NCI-H526 treated with DMSO at 0.1 percent for 48 hours (cell line): Measurements from ENCODE around the gene CFTR.
A peak's percentile ranks its signal among the peaks of the same experiment; 100 is the strongest.

Experiments used
- DNase-seq: peaks from one replicate; lab custom pipeline; 2025; lab: John Stamatoyannopoulos, UW

The CFTR gene

GRCh38 chr7:117652943-117653680 is 173.3 kb downstream of the CFTR start:
- no peak for DNase-seq

DNA sequence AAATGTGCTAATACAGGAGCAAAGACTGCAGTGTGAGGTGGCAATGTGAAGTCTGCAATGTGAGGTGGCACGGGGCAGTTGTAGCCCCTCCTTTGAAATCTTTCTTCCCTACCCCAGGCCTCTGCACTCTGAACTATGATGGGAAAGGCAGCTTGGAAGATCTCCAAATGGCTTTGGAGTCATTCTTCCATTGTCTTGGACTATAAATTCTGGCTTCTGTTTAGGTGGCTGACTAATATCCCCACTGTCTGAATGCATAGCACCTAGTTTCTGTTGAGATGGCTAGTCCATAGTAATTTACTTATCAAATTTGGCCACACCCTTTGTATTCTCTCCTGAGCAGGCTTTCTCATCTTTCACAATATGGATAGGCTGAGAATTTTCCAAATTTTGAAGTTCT is 175.0 kb downstream of the CFTR start:
- no peak for DNase-seq

DNA sequence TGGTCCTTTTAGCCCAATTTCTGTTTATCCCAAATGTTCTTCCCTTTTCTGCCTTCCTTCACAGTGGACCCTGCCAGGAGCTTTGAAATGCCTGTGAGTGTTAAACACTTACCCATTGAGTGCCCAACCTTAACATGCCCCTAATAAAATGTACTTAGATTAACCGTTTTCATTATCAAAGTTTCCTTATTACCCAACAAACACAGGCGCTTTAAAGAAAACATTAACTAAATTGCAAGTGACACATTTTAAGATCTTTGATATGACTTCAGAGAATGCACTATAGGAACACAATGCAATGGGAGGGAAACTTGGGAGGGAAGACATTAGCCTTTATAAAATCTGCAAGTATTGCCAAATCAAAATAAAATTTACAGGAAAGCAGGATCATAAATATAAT is 177.0 kb downstream of the CFTR start:
- no peak for DNase-seq

- DNase-seq = no peak
Measured at GRCh38 chr7:117659531-117660011, 179.7 kb downstream of the CFTR start.

- DNase-seq = no peak
Measured at GRCh38 chr7:117661328-117661727, 181.5 kb downstream of the CFTR start.

- no peak for DNase-seq
Measured at GRCh38 chr7:117664047-117664446, 184.2 kb downstream of the CFTR start.

DNA sequence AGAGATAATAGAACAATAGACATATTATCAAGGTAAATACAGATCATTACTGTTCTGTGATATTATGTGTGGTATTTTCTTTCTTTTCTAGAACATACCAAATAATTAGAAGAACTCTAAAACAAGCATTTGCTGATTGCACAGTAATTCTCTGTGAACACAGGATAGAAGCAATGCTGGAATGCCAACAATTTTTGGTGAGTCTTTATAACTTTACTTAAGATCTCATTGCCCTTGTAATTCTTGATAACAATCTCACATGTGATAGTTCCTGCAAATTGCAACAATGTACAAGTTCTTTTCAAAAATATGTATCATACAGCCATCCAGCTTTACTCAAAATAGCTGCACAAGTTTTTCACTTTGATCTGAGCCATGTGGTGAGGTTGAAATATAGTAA is 185.5 kb downstream of the CFTR start:
- DNase-seq = no peak

- no peak for DNase-seq
Measured at GRCh38 chr7:117666031-117666430, 186.2 kb downstream of the CFTR start.

GRCh38 chr7:117666689-117667088 is 186.9 kb downstream of the CFTR start:
- DNase-seq = no peak

DNA sequence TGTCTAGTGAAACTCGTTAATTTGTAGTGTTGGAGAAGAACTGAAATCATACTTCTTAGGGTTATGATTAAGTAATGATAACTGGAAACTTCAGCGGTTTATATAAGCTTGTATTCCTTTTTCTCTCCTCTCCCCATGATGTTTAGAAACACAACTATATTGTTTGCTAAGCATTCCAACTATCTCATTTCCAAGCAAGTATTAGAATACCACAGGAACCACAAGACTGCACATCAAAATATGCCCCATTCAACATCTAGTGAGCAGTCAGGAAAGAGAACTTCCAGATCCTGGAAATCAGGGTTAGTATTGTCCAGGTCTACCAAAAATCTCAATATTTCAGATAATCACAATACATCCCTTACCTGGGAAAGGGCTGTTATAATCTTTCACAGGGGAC is 187.6 kb downstream of the CFTR start:
- DNase-seq = no peak

- no peak for DNase-seq
Measured at GRCh38 chr7:117669818-117670217, 190.0 kb downstream of the CFTR start.

DNA sequence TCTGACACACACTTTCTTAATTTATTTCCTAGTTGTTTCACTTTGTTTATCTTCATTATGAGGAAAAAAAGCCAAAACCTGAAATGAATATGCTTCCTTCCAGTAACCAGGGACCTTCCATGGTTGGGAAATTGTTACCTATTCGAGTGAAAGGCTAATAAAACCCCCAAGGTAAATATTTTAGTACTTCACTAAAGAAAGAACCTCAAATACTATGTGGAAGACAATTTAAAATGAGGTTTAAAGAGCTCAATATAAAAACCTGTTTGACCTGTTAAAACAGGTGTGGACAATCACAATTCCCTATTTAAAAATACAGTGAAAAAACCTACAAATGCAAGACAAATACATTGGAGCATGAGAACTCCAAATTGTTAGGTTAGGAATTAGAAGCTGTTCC is 192.6 kb downstream of the CFTR start:
- DNase-seq = no peak

DNA sequence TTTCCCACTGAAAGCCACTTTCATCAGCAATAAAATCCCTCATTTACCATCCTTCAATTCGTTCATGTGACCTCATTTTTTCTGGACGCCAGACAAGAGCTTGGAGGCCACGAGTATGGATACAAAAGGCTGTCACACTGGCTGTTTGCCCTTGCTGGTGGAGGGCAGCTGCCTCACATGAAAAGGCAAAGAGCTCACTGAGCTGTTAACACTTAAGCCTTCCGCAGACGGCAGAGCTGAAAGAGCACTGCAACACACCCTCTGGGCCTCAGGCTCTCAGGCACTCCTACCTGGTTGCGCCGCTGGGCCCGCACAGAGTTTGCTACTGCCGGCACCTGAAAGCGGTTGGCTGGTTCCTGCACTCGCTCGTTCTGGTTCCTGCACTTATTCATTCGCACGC is 193.5 kb downstream of the CFTR start:
- no peak for DNase-seq

DNA sequence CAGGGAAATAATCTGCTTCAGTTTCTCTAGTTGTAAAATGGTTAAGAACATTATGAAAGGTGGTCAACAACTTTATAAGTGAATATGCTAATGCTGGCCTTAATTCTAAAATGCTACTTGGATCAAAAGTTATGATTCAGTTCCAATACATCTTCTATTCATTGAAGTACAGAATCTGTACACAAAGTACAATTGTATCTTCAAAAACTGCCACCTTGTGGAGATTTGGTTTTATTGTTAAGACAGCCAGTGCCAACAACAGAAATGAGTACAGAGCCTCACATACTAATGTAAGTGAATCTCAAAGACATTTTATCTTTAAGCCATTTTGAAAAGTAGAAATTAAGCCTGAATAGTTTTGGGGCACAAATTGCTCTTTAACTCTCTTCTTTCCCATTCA is 194.0 kb downstream of the CFTR start:
- peak; percentile 7 for DNase-seq

GRCh38 chr7:117674617-117675016 is 194.8 kb downstream of the CFTR start:
- DNase-seq = no peak

- no peak for DNase-seq
Measured at GRCh38 chr7:117675497-117676435, 195.9 kb downstream of the CFTR start.

DNA sequence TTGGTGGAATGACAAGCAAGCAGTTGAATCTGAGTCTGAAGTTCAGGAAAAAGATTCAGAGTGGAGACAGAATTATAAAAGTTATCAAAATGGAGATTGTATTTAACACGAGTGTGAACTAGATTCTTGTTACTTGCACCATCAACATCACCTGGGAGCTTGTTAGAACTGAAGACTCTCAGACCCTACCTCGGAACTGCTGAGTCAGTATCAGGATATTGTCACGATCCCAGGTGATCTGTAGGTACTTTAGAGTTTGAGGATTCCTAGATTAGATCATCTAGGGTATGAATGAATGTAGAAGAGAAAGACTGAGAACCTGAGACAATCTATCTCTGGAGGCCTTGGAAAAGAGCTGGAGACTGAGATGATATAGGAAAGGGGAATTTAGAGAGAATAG is 199.3 kb downstream of the CFTR start:
- no peak for DNase-seq

- no peak for DNase-seq
Measured at GRCh38 chr7:117682681-117683385, 203.0 kb downstream of the CFTR start.

DNA sequence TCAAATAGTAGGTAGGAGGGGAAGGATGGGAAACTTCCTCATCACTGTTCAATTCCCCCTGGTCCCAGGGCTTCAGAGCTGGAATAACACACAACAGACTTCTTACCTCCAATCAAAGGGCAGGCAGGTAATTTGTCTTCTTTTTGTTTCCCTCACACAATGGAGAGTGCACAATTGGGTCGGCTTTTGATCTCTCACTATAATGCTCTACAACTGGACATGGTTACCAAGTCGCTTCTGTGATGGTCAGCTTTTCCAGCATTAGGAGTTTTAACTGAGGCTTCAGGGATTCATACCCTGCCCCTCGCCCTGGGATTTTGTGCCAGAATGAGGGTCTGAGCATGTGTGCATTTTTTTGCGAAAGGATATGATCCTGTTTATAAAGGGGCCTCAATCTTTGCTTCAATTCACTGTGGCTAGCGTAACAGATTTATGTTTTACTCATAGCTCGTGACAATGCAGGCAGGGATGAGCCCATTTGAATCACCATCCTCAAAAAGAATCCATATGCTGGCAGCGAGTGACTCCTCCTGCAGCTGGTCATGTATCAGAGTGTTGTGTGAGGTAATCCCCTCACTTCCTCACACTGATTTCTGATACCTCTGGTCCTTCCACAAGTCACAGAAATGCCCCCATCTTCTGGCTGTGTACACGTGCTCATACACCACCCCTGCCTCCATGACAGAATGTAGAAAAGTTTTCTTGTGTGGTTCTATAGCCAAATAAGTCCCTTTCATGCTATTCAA is 203.8 kb downstream of the CFTR start:
- no peak for DNase-seq

GRCh38 chr7:117685795-117686194 is 206.0 kb downstream of the CFTR start:
- no peak for DNase-seq

DNA sequence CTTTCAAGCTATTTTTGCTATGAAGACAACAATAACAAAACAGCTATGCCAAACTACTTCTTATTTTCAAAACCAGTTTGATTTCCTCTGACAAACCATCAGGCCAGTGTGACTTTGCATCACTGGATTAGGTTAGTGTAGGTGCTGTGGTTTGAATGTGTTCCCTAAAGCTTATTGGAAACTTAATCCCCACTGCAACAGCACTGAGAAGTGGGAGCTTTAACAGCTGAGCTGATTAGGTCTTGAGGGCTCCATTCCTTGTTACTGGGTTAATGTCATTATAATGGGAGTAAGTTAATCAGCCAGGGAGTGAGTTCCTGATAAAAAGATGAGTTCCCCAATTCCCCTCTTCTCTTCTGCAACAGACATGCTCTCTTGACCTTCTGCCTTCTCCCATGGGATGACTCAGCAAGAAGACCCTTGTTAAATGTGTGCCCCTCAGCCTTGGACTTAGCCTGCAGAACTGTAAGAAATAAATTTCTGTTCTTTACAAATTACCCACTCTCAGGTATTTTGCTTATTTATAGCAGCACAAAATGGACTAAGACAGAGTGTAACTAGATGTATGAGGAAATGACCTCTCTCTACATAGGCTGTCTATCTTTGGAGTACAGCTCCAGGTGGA is 206.6 kb downstream of the CFTR start:
- no peak for DNase-seq
